Measurements from ENCODE around the gene TMEM132D.
"Not testable (repeated sequence)": the region's sequence is repeated elsewhere in the genome, so short reads cannot be mapped to it uniquely, and the experiment has no call there.

The TMEM132D gene

GRCh38 chr12:129076441-129077320 is 827.1 kb downstream of the TMEM132D start:
- DNase-seq (ENCODE audit: low read depth in 3 of 3, low spot score in 1 of 3): no peak

GRCh38 chr12:129075460-129076208 is 828.2 kb downstream of the TMEM132D start:
- no peak for DNase-seq (ENCODE audit: low read depth in 3 of 3, low spot score in 1 of 3)

- DNase-seq (ENCODE audit: low read depth in 3 of 3, low spot score in 1 of 3): no peak
Observed at GRCh38 chr12:129074379-129074778, 829.4 kb downstream of the TMEM132D start.

GRCh38 chr12:129073157-129073915 is 830.5 kb downstream of the TMEM132D start:
- DNase-seq (ENCODE audit: low read depth in 3 of 3, low spot score in 1 of 3): no peak

GRCh38 chr12:129071362-129071761 is 832.5 kb downstream of the TMEM132D start:
- DNase-seq (ENCODE audit: low read depth in 3 of 3, low spot score in 1 of 3): no peak

- DNase-seq (ENCODE audit: low read depth in 3 of 3, low spot score in 1 of 3): no peak
Observed at GRCh38 chr12:129069886-129070285, 833.9 kb downstream of the TMEM132D start.

GRCh38 chr12:129068684-129069083 is 835.1 kb downstream of the TMEM132D start:
- no peak for DNase-seq (ENCODE audit: low read depth in 3 of 3, low spot score in 1 of 3)

- DNase-seq (ENCODE audit: low read depth in 3 of 3, low spot score in 1 of 3): no peak
Observed at GRCh38 chr12:129067491-129067890, 836.3 kb downstream of the TMEM132D start.

GRCh38 chr12:129064209-129064855 is 839.5 kb downstream of the TMEM132D start:
- DNase-seq (ENCODE audit: low read depth in 3 of 3, low spot score in 1 of 3): no peak

GRCh38 chr12:129063600-129063999 is 840.2 kb downstream of the TMEM132D start:
- DNase-seq (ENCODE audit: low read depth in 3 of 3, low spot score in 1 of 3): no peak

GRCh38 chr12:129053232-129053631 is 850.6 kb downstream of the TMEM132D start:
- DNase-seq (ENCODE audit: low read depth in 3 of 3, low spot score in 1 of 3): no peak

GRCh38 chr12:129052373-129052772 is 851.5 kb downstream of the TMEM132D start:
- no peak for DNase-seq (ENCODE audit: low read depth in 3 of 3, low spot score in 1 of 3)

GRCh38 chr12:129049917-129050316 is 853.9 kb downstream of the TMEM132D start:
- no peak for DNase-seq (ENCODE audit: low read depth in 3 of 3, low spot score in 1 of 3)

GRCh38 chr12:129043334-129043733 is 860.5 kb downstream of the TMEM132D start:
- not testable (repeated sequence) for DNase-seq (ENCODE audit: low read depth in 3 of 3, low spot score in 1 of 3)

GRCh38 chr12:129036135-129036534 is 867.7 kb downstream of the TMEM132D start:
- DNase-seq (ENCODE audit: low read depth in 3 of 3, low spot score in 1 of 3): no peak

- DNase-seq (ENCODE audit: low read depth in 3 of 3, low spot score in 1 of 3): no peak
Observed at GRCh38 chr12:129034558-129035289, 869.1 kb downstream of the TMEM132D start.

GRCh38 chr12:129028844-129029243 is 875.0 kb downstream of the TMEM132D start:
- no peak for DNase-seq (ENCODE audit: low read depth in 3 of 3, low spot score in 1 of 3)

- no peak for DNase-seq (ENCODE audit: low read depth in 3 of 3, low spot score in 1 of 3)
Observed at GRCh38 chr12:129025055-129025454, 878.8 kb downstream of the TMEM132D start.
